Mucosa of stomach (tissue), 1 donor: ENCODE results near the gene PRSS48.
"Not testable (repeated sequence)": the region's sequence is repeated elsewhere in the genome, so short reads cannot be mapped to it uniquely, and the experiment has no call there.

ENCODE experiments used
- H3K27me3 ChIP-seq: one replicate; pipeline ENCODE4 v1.7.0; 2013; ENCODE audit warnings: mild to moderate bottlenecking, low read length; ENCODE audit not compliant: control insufficient read depth, insufficient read depth
- H3K36me3 ChIP-seq: one replicate; pipeline ENCODE4 v1.7.0; 2013; ENCODE audit warnings: low read length; ENCODE audit not compliant: control insufficient read depth, insufficient read depth
- H3K4me1 ChIP-seq: one replicate; pipeline ENCODE4 v1.7.0; 2013; ENCODE audit warnings: mild to moderate bottlenecking, low read length; ENCODE audit not compliant: control insufficient read depth, insufficient read depth
- H3K4me3 ChIP-seq: one replicate; pipeline ENCODE4 v1.7.0; 2013; ENCODE audit warnings: low read length
- H3K9ac ChIP-seq: one replicate; pipeline ENCODE4 v1.7.0; 2013; ENCODE audit warnings: mild to moderate bottlenecking, low read length, moderate library complexity
- H3K9me3 ChIP-seq: one replicate; pipeline ENCODE4 v1.7.0; 2013; ENCODE audit warnings: mild to moderate bottlenecking, low read length, moderate library complexity; ENCODE audit not compliant: control insufficient read depth
- donor health status: Pancreatic carcinoma.

PRSS48 gene, protein sequence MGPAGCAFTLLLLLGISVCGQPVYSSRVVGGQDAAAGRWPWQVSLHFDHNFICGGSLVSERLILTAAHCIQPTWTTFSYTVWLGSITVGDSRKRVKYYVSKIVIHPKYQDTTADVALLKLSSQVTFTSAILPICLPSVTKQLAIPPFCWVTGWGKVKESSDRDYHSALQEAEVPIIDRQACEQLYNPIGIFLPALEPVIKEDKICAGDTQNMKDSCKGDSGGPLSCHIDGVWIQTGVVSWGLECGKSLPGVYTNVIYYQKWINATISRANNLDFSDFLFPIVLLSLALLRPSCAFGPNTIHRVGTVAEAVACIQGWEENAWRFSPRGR

DNA sequence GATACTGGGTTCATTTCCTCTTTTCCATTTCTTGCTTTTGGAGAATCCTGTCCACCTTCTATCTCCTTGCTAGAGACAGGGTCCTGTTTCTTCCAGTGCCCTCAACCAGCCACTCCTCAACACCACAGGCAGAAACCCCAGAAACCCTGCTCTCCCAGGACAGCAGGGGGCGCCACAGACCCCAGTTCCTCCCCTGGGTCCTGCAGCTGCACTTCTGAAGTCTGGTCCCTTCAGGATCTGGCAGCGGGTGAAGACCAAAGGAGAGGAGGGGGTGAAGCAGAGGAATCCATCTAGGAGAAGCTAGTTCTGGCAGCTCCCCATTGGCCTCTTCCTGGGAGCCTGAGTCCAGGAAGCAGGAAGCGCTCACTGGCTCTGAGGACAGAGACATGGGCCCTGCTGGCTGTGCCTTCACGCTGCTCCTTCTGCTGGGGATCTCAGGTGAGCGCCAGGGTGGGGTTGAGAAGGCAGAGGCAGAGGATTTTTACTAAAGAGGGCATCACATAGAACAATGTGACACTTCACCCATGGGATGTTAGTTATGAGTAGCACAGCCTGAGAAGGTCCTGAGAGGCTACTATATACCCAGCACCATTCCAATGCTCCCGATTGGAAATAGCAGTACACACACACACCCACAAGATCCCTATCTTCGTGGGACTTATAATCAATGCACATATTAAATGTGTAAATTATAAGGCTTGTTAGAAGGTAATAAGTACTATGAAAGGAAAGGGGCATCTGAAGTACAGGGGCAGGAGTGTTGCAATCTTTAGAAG lies at the start of gene PRSS48:
Gene PRSS48, plus strand, starts transcription at position 375 of the 776 bp plus-strand sequence. Its CDS starts 12 bp downstream, at position 387.
- H3K36me3 ChIP-seq = no peaks in the 10 kb centered on the region
- H3K27me3 ChIP-seq = no peaks in the 10 kb centered on the region
- no peak within 1 kb of the TSS for H3K4me3 ChIP-seq
- H3K4me1 ChIP-seq = peaks cover 12% of the 10 kb centered on the region
- no peaks in the 10 kb centered on the region for H3K9me3 ChIP-seq
- no peak within 1 kb of the TSS for H3K9ac ChIP-seq

GRCh38 chr4:151227172-151227571 lies 49.8 kb upstream of the PRSS48 start:
- H3K4me1 ChIP-seq = no peaks in the 10 kb centered on the region
- no peaks in the 10 kb centered on the region for H3K27me3 ChIP-seq
- H3K9ac ChIP-seq = no peak overlapping the region
- H3K9me3 ChIP-seq = no peaks in the 10 kb centered on the region
- no peaks in the 10 kb centered on the region for H3K36me3 ChIP-seq
- H3K4me3 ChIP-seq = no peak overlapping the region

DNA sequence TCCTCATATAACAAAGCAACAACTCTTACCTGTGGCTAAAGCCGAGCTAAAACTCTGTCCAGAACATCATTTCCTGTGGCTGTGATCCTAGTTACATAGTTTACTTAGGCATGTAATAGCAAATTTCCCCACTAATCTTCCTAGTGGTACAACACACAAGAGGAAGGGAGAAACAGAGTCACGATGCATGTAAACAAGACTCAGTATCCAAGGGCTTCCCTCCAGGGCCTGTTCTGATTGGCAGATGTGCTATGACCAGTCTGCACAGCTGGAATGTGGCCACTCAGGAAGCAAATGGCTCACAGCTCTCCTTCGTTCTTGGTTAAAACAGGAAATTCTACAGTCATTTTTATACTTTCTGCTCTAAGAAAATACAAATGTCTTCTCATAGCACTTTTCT lies 49.2 kb upstream of the PRSS48 start:
- Histone ChIP-seq H3K4me1 (no peaks in the 10 kb centered on the region), H3K9me3 (no peaks in the 10 kb centered on the region), H3K4me3 (no peak overlapping the region), H3K9ac (no peak overlapping the region), H3K36me3 (no peaks in the 10 kb centered on the region), H3K27me3 (no peaks in the 10 kb centered on the region)

- Histone ChIP-seq H3K9me3 (no peaks in the 10 kb centered on the region), H3K36me3 (no peaks in the 10 kb centered on the region), H3K9ac (no peak overlapping the region), H3K27me3 (no peaks in the 10 kb centered on the region), H3K4me3 (no peak overlapping the region), H3K4me1 (no peaks in the 10 kb centered on the region)
Observed at GRCh38 chr4:151228189-151229119, 48.5 kb upstream of the PRSS48 start.

DNA sequence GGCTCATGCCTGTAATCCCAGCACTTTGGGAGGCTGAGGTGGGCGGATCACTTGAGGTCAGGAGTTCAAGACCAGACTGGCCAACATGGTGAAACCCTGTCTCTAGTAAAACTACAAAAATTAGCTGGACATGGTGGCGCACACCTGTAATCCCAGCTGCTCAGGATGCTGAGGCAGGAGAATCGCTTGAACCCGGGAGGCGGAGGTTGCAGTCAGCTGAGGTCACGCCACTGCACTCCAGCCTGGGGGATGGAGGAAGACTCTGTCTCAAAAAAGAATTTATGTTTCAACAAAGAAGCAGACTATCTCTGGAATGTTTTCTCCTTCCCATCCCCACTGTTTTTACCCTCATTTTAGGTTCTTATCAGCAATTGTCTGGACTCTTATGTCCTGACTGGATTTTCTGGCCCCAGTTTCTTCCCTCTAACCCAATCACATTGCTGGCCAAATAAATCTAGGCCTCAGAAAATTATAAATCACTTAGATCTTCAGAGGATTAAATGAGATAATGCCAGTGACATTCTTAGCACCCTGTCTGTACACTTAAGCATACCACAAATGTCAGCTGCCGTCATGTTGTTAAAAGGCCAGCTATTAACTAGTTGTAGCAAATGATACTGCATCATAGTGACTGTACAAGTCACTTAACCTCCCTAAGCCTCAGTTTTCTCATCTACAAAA lies 44.9 kb upstream of the PRSS48 start:
- H3K4me1 ChIP-seq = no peaks in the 10 kb centered on the region
- H3K36me3 ChIP-seq = no peaks in the 10 kb centered on the region
- no peaks in the 10 kb centered on the region for H3K27me3 ChIP-seq
- H3K9me3 ChIP-seq = no peaks in the 10 kb centered on the region
- H3K9ac ChIP-seq = no peak overlapping the region
- H3K4me3 ChIP-seq = no peak overlapping the region

GRCh38 chr4:151233600-151233999 lies 43.4 kb upstream of the PRSS48 start:
- Histone ChIP-seq H3K9me3 (no peaks in the 10 kb centered on the region), H3K4me1 (no peaks in the 10 kb centered on the region), H3K4me3 (no peak overlapping the region), H3K36me3 (no peaks in the 10 kb centered on the region), H3K27me3 (no peaks in the 10 kb centered on the region), H3K9ac (no peak overlapping the region)

GRCh38 chr4:151235373-151235772 lies 41.6 kb upstream of the PRSS48 start:
- not testable (repeated sequence) for H3K36me3 ChIP-seq, H3K4me1 ChIP-seq, H3K4me3 ChIP-seq, H3K9me3 ChIP-seq, H3K27me3 ChIP-seq, H3K9ac ChIP-seq

GRCh38 chr4:151236036-151236435 lies 40.9 kb upstream of the PRSS48 start:
- no peaks in the 10 kb centered on the region for H3K36me3 ChIP-seq
- H3K9me3 ChIP-seq = no peaks in the 10 kb centered on the region
- H3K9ac ChIP-seq = no peak overlapping the region
- no peak overlapping the region for H3K4me3 ChIP-seq
- no peaks in the 10 kb centered on the region for H3K27me3 ChIP-seq
- no peaks in the 10 kb centered on the region for H3K4me1 ChIP-seq

DNA sequence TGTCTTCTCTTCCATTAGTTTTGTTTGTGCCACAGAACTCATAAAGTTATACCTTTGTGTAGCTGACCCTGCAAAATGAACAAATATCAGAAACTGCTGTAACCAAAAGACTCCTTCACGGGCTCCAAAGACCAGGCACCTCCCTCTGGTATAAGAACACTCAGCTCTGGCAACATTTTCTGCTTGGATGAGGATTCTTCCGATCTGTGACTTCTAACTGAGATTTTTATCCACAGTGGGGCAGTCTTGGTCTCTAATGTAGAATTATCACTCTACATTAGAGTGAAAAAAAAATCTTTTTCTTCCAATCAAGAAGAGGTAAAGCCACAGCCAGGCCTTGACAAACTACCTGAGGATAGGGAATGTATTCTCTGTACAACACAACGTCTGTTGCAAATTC lies 38.5 kb upstream of the PRSS48 start:
- Histone ChIP-seq H3K9ac (no peak overlapping the region), H3K4me1 (no peaks in the 10 kb centered on the region), H3K27me3 (no peaks in the 10 kb centered on the region), H3K9me3 (no peaks in the 10 kb centered on the region), H3K36me3 (no peaks in the 10 kb centered on the region), H3K4me3 (no peak overlapping the region)

GRCh38 chr4:151239608-151240007 lies 37.4 kb upstream of the PRSS48 start:
- H3K27me3 ChIP-seq = no peaks in the 10 kb centered on the region
- no peaks in the 10 kb centered on the region for H3K4me1 ChIP-seq
- no peak overlapping the region for H3K4me3 ChIP-seq
- H3K9ac ChIP-seq = no peak overlapping the region
- no peaks in the 10 kb centered on the region for H3K36me3 ChIP-seq
- no peaks in the 10 kb centered on the region for H3K9me3 ChIP-seq

DNA sequence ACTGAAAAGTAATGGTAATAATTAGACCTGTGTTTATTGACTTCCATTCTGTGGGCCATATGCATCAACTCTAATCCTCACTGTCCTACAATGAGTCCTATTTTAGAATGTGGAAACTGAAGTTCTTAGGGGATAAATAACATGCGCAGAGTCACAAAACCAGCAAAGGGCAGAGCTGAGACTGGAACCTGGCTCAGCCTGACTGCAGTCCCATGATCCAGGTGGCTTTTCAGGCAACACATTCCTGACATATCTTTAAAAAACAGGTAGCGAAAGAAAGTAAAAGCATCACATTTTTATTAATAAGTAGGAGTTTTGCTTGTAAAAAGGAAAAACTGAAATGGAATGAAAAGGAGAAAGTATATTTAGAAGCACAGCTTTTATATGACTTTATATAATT lies 34.7 kb upstream of the PRSS48 start:
- H3K36me3 ChIP-seq = no peaks in the 10 kb centered on the region
- H3K9ac ChIP-seq = no peak overlapping the region
- H3K9me3 ChIP-seq = no peaks in the 10 kb centered on the region
- H3K4me3 ChIP-seq = no peak overlapping the region
- H3K27me3 ChIP-seq = no peaks in the 10 kb centered on the region
- H3K4me1 ChIP-seq = peaks cover 4% of the 10 kb centered on the region
